Endothelial cell of umbilical vein (primary cell): ENCODE measurements around the gene PALD1. TPM values are rescaled to one million over a fixed set of nuclear protein-coding genes. Genes with fewer than 3 reads are reported as not detected.

Experiments
- BruUV-seq: library from RNA; stranded (reverse); fragments of 400-500 nt; replicated peaks from 2 replicates; lab custom pipeline; 2021; lab: Mats Ljungman, UMichigan
- CTCF ChIA-PET: fragments of 300-600, 350-600 bp; sonication (Branson Sonifier 250); formaldehyde crosslinking; loops from one replicate; lab custom pipeline; 2021; ENCODE audit warnings: antibody characterized with exemption, inconsistent platforms; lab: Charles Lee
- POLR2A ChIA-PET: fragments of 300-600, 350-600 bp; sonication (Branson Sonifier 250); formaldehyde crosslinking; loops from one replicate; lab custom pipeline; 2021; ENCODE audit warnings: antibody characterized with exemption, inconsistent platforms; lab: Charles Lee
- DNase-seq: peaks from one replicate; pipeline ENCODE4 v3.0.0-alpha.2; 2011; ENCODE audit warnings: low read depth, low spot score
- FAIRE-seq: peaks from 2 replicates; lab custom pipeline; 2011; peaks lifted over from hg19 to GRCh38; lab: Jason Lieb, UNC
- H2AFZ ChIP-seq: 2 replicates; pipeline ENCODE4 v1.6.0; 2012; ENCODE audit warnings: low read depth, low read length, control low read depth, inconsistent platforms
- H3K27ac ChIP-seq: 2 replicates; pipeline ENCODE4 v1.5.1; 2011; ENCODE audit warnings: low read depth, mild to moderate bottlenecking, control low read depth, low read length, moderate library complexity; ENCODE audit not compliant: insufficient read depth
- H3K27me3 ChIP-seq, 2 experiments: 2 replicates each; pipeline versions ENCODE4 v1.6.0 to v1.6.1; 2011; ENCODE audit warnings: low read length in 2 of 2, mixed read lengths in 1 of 2; ENCODE audit not compliant: control insufficient read depth in 2 of 2, insufficient read depth in 2 of 2
- H3K36me3 ChIP-seq, 2 experiments: 2 replicates in 1 of 2; 3 replicates in 1 of 2; pipeline ENCODE4 v1.5.1; 2011; ENCODE audit warnings: low read length in 2 of 2, mild to moderate bottlenecking in 1 of 2, moderate library complexity in 1 of 2; ENCODE audit not compliant: control insufficient read depth in 2 of 2, insufficient read depth in 2 of 2; ENCODE audit errors: extremely low read depth in 1 of 2
- H3K4me1 ChIP-seq: 3 replicates; pipeline ENCODE4 v1.5.1; 2011; ENCODE audit warnings: mild to moderate bottlenecking, low read length; ENCODE audit not compliant: control insufficient read depth, insufficient read depth; ENCODE audit errors: extremely low read depth
- H3K4me2 ChIP-seq: 2 replicates; pipeline ENCODE4 v1.6.1; 2011; ENCODE audit warnings: low read length, control low read depth, mixed read lengths; ENCODE audit not compliant: insufficient read depth
- H3K4me3 ChIP-seq, 3 experiments: fragments of 200-600 bp in 1 of 3; sonication (generic), shearing (Covaris generic) in 1 of 3; replicated peaks in 1 of 3; 2 replicates each; pipeline ENCODE4 v1.5.1; 2011 to 2016; ENCODE audit warnings: control low read depth in 3 of 3, low read length in 3 of 3, mild to moderate bottlenecking in 2 of 3, inconsistent platforms in 1 of 3, low read depth in 1 of 3, moderate library complexity in 1 of 3; ENCODE audit not compliant: insufficient read depth in 1 of 3
- H3K79me2 ChIP-seq: 2 replicates; pipeline ENCODE4 v1.6.0; 2012; ENCODE audit warnings: low read length, inconsistent platforms; ENCODE audit not compliant: control insufficient read depth, insufficient read depth
- H3K9ac ChIP-seq: replicated peaks from 2 replicates; pipeline ENCODE3; 2011; ENCODE audit warnings: low read length, control low read depth; ENCODE audit not compliant: insufficient read depth; ENCODE audit errors: extremely low read depth
- H3K9me1 ChIP-seq: replicated peaks from 3 replicates; pipeline ENCODE4 v1.6.0; 2011; ENCODE audit warnings: mild to moderate bottlenecking, low read length; ENCODE audit not compliant: control insufficient read depth, insufficient read depth; ENCODE audit errors: extremely low read depth
- H3K9me3 ChIP-seq: replicated peaks from 2 replicates; pipeline ENCODE4 v1.5.1; 2012; ENCODE audit warnings: low read length, inconsistent platforms; ENCODE audit not compliant: control insufficient read depth, insufficient read depth
- H4K20me1 ChIP-seq: replicated peaks from 2 replicates; pipeline ENCODE3; 2011; ENCODE audit warnings: mild to moderate bottlenecking, low read length; ENCODE audit not compliant: control insufficient read depth, insufficient read depth; ENCODE audit errors: extremely low read depth
- CTCF ChIP-seq, 2 donors: IDR thresholded peaks; 1 replicate in 1 of 2; 2 replicates in 1 of 2; pipeline ENCODE4 v1.5.1; 2011; ENCODE audit warnings: low read length in 2 of 2, mild to moderate bottlenecking in 2 of 2, moderate library complexity in 2 of 2, control low read depth in 1 of 2, inconsistent platforms in 1 of 2, low read depth in 1 of 2; ENCODE audit not compliant: insufficient read depth in 1 of 2; ENCODE audit errors: extremely low read depth in 1 of 2
- EZH2 ChIP-seq: IDR thresholded peaks from 2 replicates; pipeline ENCODE4 v1.6.1; 2012; ENCODE audit warnings: borderline replicate concordance, low read depth, mild to moderate bottlenecking, moderate library complexity, low read length, inconsistent platforms; ENCODE audit not compliant: severe bottlenecking
- FOS ChIP-seq: IDR thresholded peaks from 2 replicates; pipeline ENCODE4 v1.6.1; 2011; ENCODE audit warnings: mild to moderate bottlenecking, low read length, moderate library complexity, borderline replicate concordance; ENCODE audit not compliant: insufficient read depth
- GATA2 ChIP-seq: IDR thresholded peaks from 2 replicates; pipeline ENCODE4 v1.7.0; 2011; ENCODE audit warnings: low read depth, mild to moderate bottlenecking, moderate library complexity, mixed read lengths, low read length; ENCODE audit not compliant: insufficient read length, insufficient read depth
- JUN ChIP-seq: IDR thresholded peaks from 2 replicates; pipeline ENCODE4 v1.6.1; 2011; ENCODE audit warnings: borderline replicate concordance, low read depth; ENCODE audit not compliant: insufficient read length, insufficient read depth
- MAX ChIP-seq: IDR thresholded peaks from 2 replicates; pipeline ENCODE4 v1.6.1; 2011; ENCODE audit not compliant: insufficient read depth, insufficient read length
- MYC ChIP-seq: IDR thresholded peaks from one replicate; pipeline ENCODE4 v1.6.1; 2011; ENCODE audit warnings: mild to moderate bottlenecking, low read depth, low read length
- POLR2A ChIP-seq: IDR thresholded peaks from 2 replicates; pipeline ENCODE4 v1.6.1; 2012; ENCODE audit warnings: low read depth, mild to moderate bottlenecking, control low read depth, low read length
- POLR2AphosphoS5 ChIP-seq: IDR thresholded peaks from 2 replicates; pipeline ENCODE4 v1.6.1; 2012; ENCODE audit warnings: low read depth, mild to moderate bottlenecking, control low read depth, low read length, moderate library complexity; ENCODE audit not compliant: insufficient read depth
- dilution Hi-C: fragments of 300-500 bp; cut with MboI; formaldehyde crosslinking; loops from one replicate; pipeline ENCODE4 v1.15.0; 2019; ENCODE audit warnings: low sequenced_read_pairs; ENCODE audit not compliant: extremely low pct_ligation_motif_present
- intact Hi-C: fragments of 100-400 bp; cut with micrococcal nuclease; formaldehyde crosslinking; loops from one replicate; pipeline ENCODE4 v1.10.0; 2022
- polyA plus RNA-seq, 4 experiments: library from polyadenylated mRNA; depleted of rRNA in 3 of 4; stranded (reverse) in 3 of 4; unstranded in 1 of 4; fragments of >200 nt; gene quantifications; 2 replicates each; pipeline versions ENCODE4 v1.2.1 to v1.2.3, GENCODE V29; 2011 to 2012; ENCODE audit warnings: missing spikeins in 1 of 4
- total RNA-seq: library from RNA; stranded (reverse); gene quantifications from 2 replicates; pipeline ENCODE4 v1.2.3, GENCODE V29; 2021

The PALD1 gene
- total and polyA plus RNA-seq, 2 donors (not counting 3 experiments of a cell fraction or from before 2014, with no cell fraction given) = 16.6 to 73.3 TPM

- Histone ChIP-seq H3K4me1 (no peaks in the 10 kb centered on the region), H4K20me1 (no peaks in the 10 kb centered on the region), H3K9me1 (no peaks in the 10 kb centered on the region), H2AFZ (no peak overlapping the region), H3K9me3 (no peaks in the 10 kb centered on the region), H3K27ac (no peak overlapping the region), H3K79me2 (no peaks in the 10 kb centered on the region), H3K4me3 (no peak overlapping the region), H3K9ac (no peak overlapping the region), H3K27me3 (peaks cover 4 to 7% of the 10 kb centered on the region in 2 experiments), H3K4me2 (no peak overlapping the region), H3K36me3 (no peaks in the 10 kb centered on the region)
- CTCF ChIA-PET = interaction anchor here (0.6 kb wide), 1 partner anchor 34 kb away, joined by 3 read pairs; no protein-coding TSS in a partner anchor
- no peak for FAIRE-seq
- intact Hi-C loops (no loop called here), dilution Hi-C loops (no loop called here)
- no TSS peak for BruUV-seq
- TF ChIP-seq POLR2A (no peak), MAX (no peak), EZH2 (no peak), FOS (no peak), GATA2 (no peak), MYC (no peak), CTCF (IDR thresholded peaks at IDR 0.05; ENCODE audit: extremely low read depth in 1 of 2, insufficient read depth in 1 of 2, low read depth in 1 of 2, low read length in 2 of 2) (no peak), JUN (no peak), POLR2AphosphoS5 (no peak)
- no peak for DNase-seq
- POLR2A ChIA-PET = no interaction called here
Measured at GRCh38 chr10:70586348-70586930, 107.9 kb downstream of the PALD1 start.
